GM12801 (cell line): ENCODE results near the gene SASS6.

Source experiments
- TF ChIP-seq, protein P1 (sequence below): IDR thresholded peaks from one replicate; pipeline ENCODE4 v1.5.1; 2011; ENCODE audit warnings: control low read depth; ENCODE audit not compliant: insufficient read length; ENCODE audit errors: extremely low read depth

SASS6 gene

DNA sequence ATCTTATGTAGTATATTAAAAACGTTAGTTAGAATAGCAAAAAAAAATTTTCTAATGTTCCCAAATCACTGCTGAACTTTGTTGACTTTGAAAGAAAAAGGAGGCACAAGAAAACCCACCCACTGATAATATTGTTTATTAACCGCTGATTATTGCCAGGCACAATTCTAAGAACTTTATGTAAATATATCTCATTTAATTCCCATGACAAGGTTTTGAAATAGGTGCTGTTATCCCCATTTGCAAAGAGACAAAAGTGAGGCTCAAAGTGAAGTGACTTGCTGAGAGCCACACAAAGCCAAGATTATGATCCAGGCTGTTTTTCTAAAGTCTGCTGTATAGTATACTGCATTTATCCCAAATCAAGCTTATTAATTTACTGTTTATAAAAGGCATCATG lies 56.4 kb downstream of the SASS6 start:
- TF ChIP-seq, protein P1, sequence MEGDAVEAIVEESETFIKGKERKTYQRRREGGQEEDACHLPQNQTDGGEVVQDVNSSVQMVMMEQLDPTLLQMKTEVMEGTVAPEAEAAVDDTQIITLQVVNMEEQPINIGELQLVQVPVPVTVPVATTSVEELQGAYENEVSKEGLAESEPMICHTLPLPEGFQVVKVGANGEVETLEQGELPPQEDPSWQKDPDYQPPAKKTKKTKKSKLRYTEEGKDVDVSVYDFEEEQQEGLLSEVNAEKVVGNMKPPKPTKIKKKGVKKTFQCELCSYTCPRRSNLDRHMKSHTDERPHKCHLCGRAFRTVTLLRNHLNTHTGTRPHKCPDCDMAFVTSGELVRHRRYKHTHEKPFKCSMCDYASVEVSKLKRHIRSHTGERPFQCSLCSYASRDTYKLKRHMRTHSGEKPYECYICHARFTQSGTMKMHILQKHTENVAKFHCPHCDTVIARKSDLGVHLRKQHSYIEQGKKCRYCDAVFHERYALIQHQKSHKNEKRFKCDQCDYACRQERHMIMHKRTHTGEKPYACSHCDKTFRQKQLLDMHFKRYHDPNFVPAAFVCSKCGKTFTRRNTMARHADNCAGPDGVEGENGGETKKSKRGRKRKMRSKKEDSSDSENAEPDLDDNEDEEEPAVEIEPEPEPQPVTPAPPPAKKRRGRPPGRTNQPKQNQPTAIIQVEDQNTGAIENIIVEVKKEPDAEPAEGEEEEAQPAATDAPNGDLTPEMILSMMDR: no peak

DNA sequence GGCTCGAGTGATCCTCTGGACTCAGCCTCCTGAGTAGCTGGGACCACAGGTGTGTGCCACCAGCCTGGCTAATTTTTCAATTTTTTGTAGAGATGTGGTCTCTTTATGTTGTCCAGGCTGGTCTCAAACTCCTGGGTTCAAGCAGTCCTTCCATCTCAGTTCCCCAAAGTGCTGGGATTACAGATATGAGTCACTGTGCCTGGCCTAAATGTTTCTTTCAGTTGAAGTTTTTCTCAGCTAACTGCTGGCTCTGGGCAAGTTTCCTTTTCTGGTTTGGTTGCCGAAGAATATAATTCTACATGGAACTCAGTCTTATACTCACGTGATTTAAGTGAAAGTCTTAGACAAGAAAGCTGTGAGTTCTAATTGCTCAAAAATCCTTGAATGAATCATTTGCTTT lies 57.0 kb downstream of the SASS6 start:
- TF ChIP-seq, protein P1: no peak

DNA sequence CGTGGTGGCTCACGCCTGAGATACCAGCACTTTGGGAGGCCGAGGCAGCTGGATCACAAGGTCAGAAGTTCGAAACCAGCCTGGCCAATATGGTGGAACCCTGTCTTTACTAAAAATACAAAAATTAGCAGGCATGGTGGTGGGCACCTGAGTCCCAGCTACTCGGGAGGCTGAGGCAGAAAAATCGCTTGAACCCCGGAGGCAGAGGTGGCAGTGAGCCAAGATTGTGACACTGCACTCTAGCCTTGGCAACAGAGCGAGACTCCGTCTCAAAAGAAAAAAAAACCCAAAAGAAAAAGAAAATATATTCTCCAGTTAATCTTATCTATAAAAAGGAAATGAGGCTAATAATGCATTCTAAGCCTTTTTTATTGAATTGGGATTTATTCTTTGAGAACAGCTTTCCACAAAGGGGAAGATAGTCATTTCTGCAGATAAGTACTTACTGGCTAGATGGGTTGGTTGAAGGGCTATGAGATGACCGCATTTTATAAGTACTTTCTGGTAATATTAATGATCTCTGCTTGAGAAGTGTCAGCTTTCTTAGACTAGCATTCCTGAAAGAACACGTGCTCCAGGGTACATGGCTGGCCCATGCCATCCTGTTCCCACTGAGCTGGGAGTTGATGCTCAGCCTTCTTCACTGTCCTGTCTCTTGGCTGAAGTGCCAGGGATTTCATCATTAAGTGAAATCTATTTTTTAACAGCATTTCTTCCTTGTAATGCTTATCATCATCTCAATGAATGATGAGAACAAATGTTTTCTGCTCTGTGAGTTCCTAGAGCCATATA lies 57.9 kb downstream of the SASS6 start:
- TF ChIP-seq, protein P1: no peak

DNA sequence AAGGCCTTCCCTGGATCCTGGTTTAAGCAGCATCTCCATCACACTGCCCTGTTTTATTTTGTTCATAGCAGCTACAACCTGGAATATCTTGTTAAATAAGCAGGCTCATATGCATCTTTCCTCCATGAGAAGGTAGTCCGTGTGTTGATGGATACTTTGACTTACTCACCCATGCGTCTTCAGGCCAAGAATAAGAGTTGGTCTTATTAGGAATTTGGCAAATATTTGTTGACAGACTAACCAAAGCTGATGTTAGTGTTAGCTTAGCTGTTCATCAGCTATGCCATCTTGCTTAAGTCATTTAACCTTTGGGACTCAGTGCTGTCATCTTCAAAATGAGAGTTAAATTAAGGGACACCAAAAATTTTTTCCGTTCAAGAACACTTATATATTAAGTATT lies 59.2 kb downstream of the SASS6 start:
- TF ChIP-seq, protein P1: no peak

DNA sequence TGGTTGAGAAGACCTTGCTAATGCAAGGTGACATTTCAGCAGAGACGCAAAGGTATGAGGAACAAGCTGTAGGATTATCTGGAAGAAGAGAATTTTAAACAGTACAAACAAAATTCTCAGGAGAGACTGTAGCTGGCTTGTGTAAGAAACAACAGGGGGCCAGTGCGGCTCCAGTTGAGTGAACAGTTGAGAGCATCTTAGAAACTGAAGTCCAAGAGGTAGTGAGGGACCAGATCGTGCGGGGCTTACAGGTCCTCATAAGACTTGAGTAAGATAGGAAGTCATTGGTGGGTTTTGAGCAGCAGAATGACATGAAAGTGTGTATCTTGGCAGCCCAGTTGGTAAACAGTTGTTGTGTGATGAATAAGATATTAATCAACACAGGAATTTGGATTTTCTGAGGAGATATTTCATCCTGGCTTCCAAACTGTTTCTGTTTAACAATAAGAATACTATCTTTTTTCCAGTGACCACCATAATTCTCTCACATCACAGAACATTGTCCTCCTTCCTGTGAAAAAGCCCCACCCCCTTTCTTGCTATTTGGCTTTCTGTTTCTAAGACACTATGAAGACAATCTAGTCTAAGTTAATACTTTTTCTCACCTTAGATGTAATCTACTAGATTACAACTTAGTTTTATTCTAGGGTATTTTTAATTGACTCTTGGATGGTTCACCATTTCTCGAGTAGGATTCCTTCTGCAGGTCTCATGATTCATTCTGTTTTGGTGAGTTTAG lies 62.4 kb downstream of the SASS6 start:
- TF ChIP-seq, protein P1: no peak

DNA sequence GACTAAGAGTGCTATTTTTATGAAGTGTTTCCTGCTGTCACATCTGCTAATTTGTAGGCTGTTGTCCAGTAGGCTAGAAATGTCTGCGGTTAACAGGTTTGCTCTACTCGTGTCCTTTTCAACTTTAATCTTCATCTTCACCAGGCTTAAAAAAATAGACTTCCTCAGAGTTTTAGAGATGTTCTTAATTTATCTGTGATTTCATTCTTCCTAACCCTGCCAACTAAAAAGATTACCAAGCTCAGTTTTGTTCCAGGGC lies 66.8 kb downstream of the SASS6 start:
- TF ChIP-seq, protein P1: no peak

DNA sequence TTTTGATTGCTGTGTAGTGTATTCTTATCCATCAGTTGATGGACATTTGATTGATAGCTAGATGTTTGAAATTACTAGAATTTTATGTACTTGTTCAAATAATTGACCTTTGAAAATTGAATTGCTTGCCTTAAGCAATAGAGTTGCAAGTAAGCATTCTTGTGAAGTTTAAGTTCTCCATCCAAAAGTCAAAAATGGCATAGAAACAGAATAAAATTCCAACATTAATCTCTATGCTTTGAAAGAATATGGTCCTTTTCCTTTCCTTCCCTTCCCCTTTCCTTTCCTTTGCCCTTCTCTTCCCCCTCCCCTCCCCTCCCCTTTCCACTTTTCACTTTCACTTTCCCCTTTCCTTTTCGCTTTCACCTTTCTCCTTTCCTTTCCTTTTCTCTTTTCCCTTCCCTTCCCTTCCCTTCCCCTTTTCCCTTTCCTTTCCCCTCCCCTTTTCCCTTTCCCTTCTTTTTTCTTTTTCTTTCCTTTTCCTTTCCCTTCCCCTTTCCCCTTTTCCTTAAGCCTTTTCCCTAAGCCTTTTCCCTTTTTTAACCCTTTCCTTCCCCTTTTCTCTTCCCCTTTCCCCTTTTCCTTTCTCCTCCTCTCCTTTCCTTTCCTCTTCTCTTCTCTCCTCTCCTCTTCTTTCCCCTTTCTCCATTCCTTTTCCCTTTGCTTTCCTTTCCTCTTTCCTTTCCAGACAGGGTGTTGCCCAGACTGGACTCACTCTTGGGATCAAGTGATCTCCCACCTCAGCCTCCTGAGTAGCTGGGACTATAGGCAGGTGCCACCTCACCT lies 67.4 kb downstream of the SASS6 start:
- TF ChIP-seq, protein P1: no peak
